DOHH2 (cell line): ENCODE measurements around the gene CLEC12A.

Experiments used
- H3F3A ChIP-seq: fragments of 200-600 bp; sonication (generic), shearing (Covaris generic); 2 replicates; pipeline ENCODE4 v1.6.0; 2016; ENCODE audit warnings: antibody characterized with exemption, mild to moderate bottlenecking; ENCODE audit not compliant: control insufficient read depth, insufficient read depth
- H3K27ac ChIP-seq: fragments of 200-600 bp; sonication (generic); 2 replicates; pipeline ENCODE4 v1.5.1; 2014; ENCODE audit warnings: low read depth, mild to moderate bottlenecking, low read length, moderate library complexity
- H3K27me3 ChIP-seq: fragments of 200-600 bp; sonication (generic); 2 replicates; pipeline ENCODE4 v1.6.1; 2014; ENCODE audit warnings: mild to moderate bottlenecking, low read length, mixed read lengths; ENCODE audit not compliant: control insufficient read depth
- H3K36me3 ChIP-seq: fragments of 200-600 bp; sonication (generic); 2 replicates; pipeline ENCODE4 v1.6.1; 2014; ENCODE audit warnings: mild to moderate bottlenecking, low read length, moderate library complexity, mixed read lengths; ENCODE audit not compliant: control insufficient read depth
- H3K4me1 ChIP-seq: fragments of 200-600 bp; sonication (generic); 2 replicates; pipeline ENCODE4 v1.6.1; 2014; ENCODE audit warnings: mild to moderate bottlenecking, low read length, mixed read lengths; ENCODE audit not compliant: control insufficient read depth
- H3K4me2 ChIP-seq: fragments of 200-600 bp; sonication (generic); 2 replicates; pipeline ENCODE4 v1.6.0; 2014; ENCODE audit warnings: mild to moderate bottlenecking, low read length, moderate library complexity
- H3K4me3 ChIP-seq: fragments of 200-600 bp; sonication (generic); 2 replicates; pipeline ENCODE4 v1.5.1; 2014; ENCODE audit warnings: mild to moderate bottlenecking, low read length, mixed read lengths
- H3K79me2 ChIP-seq: fragments of 200-600 bp; sonication (generic); 2 replicates; pipeline ENCODE4 v1.6.1; 2014; ENCODE audit warnings: mild to moderate bottlenecking, low read length, mixed read lengths; ENCODE audit not compliant: control insufficient read depth
- H3K9me2 ChIP-seq: fragments of 200-600 bp; sonication (generic); replicated peaks from 2 replicates; pipeline ENCODE4 v1.6.1; 2014; ENCODE audit warnings: mild to moderate bottlenecking, low read length, mixed read lengths; ENCODE audit not compliant: control insufficient read depth
- H3K9me3 ChIP-seq: fragments of 200-600 bp; sonication (generic); 2 replicates; pipeline ENCODE4 v1.6.1; 2014; ENCODE audit warnings: antibody characterized with exemption, low read length, mixed read lengths; ENCODE audit not compliant: control insufficient read depth, insufficient read depth
- H4K20me1 ChIP-seq: fragments of 200-600 bp; sonication (generic); 2 replicates; pipeline ENCODE4 v1.6.0; 2014; ENCODE audit warnings: low read depth, mild to moderate bottlenecking, antibody characterized with exemption, low read length, moderate library complexity; ENCODE audit not compliant: control insufficient read depth, insufficient read depth
- CTCF ChIP-seq: fragments of 200-600 bp; sonication (generic); IDR thresholded peaks from one replicate; pipeline ENCODE4 v1.5.1; 2014; ENCODE audit warnings: antibody characterized with exemption, mild to moderate bottlenecking, low read depth, low read length; ENCODE audit not compliant: poor library complexity, severe bottlenecking
- EZH2phosphoT487 ChIP-seq: fragments of 200-600 bp; sonication (generic); IDR thresholded peaks from 2 replicates; pipeline ENCODE4 v1.6.1; 2017; ENCODE audit warnings: borderline replicate concordance, mild to moderate bottlenecking, antibody characterized with exemption, low read length, moderate library complexity, mixed read lengths

Gene CLEC12A

GRCh38 chr12:9933958-9934357 is 37.3 kb upstream of the CLEC12A start:
- TF ChIP-seq EZH2phosphoT487 (no peak), CTCF (no peak)
- H3F3A ChIP-seq = no peaks in the 10 kb centered on the region

GRCh38 chr12:9935026-9935425 is 36.2 kb upstream of the CLEC12A start:
- Histone ChIP-seq H3K27me3 (peaks cover 7% of the 10 kb centered on the region; the same call in 1 of the 2 replicates), H3K9me2 (no peaks in the 10 kb centered on the region), H3K4me2 (no peak overlapping the region), H3K79me2 (no peaks in the 10 kb centered on the region), H3K36me3 (no peaks in the 10 kb centered on the region), H3K4me3 (no peak overlapping the region), H3K4me1 (no peaks in the 10 kb centered on the region), H3K27ac (no peak overlapping the region), H4K20me1 (no peaks in the 10 kb centered on the region), H3F3A (no peaks in the 10 kb centered on the region), H3K9me3 (no peaks in the 10 kb centered on the region)
- TF ChIP-seq CTCF (no peak), EZH2phosphoT487 (no peak)

More at GRCh38 chr12:9933958-9934357, 37.3 kb upstream of the CLEC12A start:
- H3K27me3 ChIP-seq = peaks cover 4% of the 10 kb centered on the region; the same call in 1 of the 2 replicates
- H3K79me2 ChIP-seq = no peaks in the 10 kb centered on the region
- H3K4me2 ChIP-seq = no peak overlapping the region
- no peaks in the 10 kb centered on the region for H4K20me1 ChIP-seq
- H3K9me2 ChIP-seq = no peaks in the 10 kb centered on the region
- no peaks in the 10 kb centered on the region for H3K9me3 ChIP-seq
- H3K27ac ChIP-seq = no peak overlapping the region
- H3K4me1 ChIP-seq = no peaks in the 10 kb centered on the region
- no peak overlapping the region for H3K4me3 ChIP-seq
- no peaks in the 10 kb centered on the region for H3K36me3 ChIP-seq

- H3K4me2 ChIP-seq = no peak overlapping the region
- TF ChIP-seq EZH2phosphoT487 = no peak
- no peak for TF ChIP-seq CTCF
Measured at GRCh38 chr12:9936591-9936990, 34.6 kb upstream of the CLEC12A start.

GRCh38 chr12:9940375-9940774 is 30.8 kb upstream of the CLEC12A start:
- no peaks in the 10 kb centered on the region for H3F3A ChIP-seq
- H3K4me2 ChIP-seq = no peak overlapping the region
- H3K79me2 ChIP-seq = no peaks in the 10 kb centered on the region
- H4K20me1 ChIP-seq = no peaks in the 10 kb centered on the region
- no peak overlapping the region for H3K27ac ChIP-seq
- no peaks in the 10 kb centered on the region for H3K36me3 ChIP-seq
- no peaks in the 10 kb centered on the region for H3K9me3 ChIP-seq
- H3K27me3 ChIP-seq = peaks cover 6% of the 10 kb centered on the region
- TF ChIP-seq CTCF (peak; percentile 49), EZH2phosphoT487 (no peak)
- no peaks in the 10 kb centered on the region for H3K9me2 ChIP-seq
- H3K4me1 ChIP-seq = no peaks in the 10 kb centered on the region
- no peak overlapping the region for H3K4me3 ChIP-seq

More at GRCh38 chr12:9936591-9936990, 34.6 kb upstream of the CLEC12A start:
- no peaks in the 10 kb centered on the region for H3K9me2 ChIP-seq
- H3K9me3 ChIP-seq = no peaks in the 10 kb centered on the region
- no peak overlapping the region for H3K27ac ChIP-seq
- no peaks in the 10 kb centered on the region for H3K36me3 ChIP-seq
- H3F3A ChIP-seq = no peaks in the 10 kb centered on the region
- H3K79me2 ChIP-seq = no peaks in the 10 kb centered on the region
- no peaks in the 10 kb centered on the region for H4K20me1 ChIP-seq
- no peak overlapping the region for H3K4me3 ChIP-seq
- H3K4me1 ChIP-seq = no peaks in the 10 kb centered on the region
- peaks cover 9% of the 10 kb centered on the region for H3K27me3 ChIP-seq
